GM06990 (cell line): Measurements from ENCODE around the gene MAPK4.
"Not testable (repeated sequence)": the region's sequence is repeated elsewhere in the genome, so short reads cannot be mapped to it uniquely, and the experiment has no call there.

Experiments used
- DNase-seq: peaks from one replicate; pipeline ENCODE4 v3.0.0-alpha.2; 2011; ENCODE audit not compliant: insufficient read length; ENCODE audit errors: extremely low read depth
- H3K27me3 ChIP-seq: replicated peaks from 2 replicates; pipeline ENCODE4 v1.6.0; 2011; ENCODE audit warnings: low read length; ENCODE audit not compliant: control insufficient read depth, insufficient read depth
- H3K36me3 ChIP-seq: 2 replicates; pipeline ENCODE4 v1.5.1; 2011; ENCODE audit warnings: low read length; ENCODE audit not compliant: control insufficient read depth, insufficient read depth
- H3K4me3 ChIP-seq: replicated peaks from 2 replicates; pipeline ENCODE4 v1.5.1; 2011; ENCODE audit warnings: low read depth, mild to moderate bottlenecking, control low read depth, low read length
- CTCF ChIP-seq: IDR thresholded peaks from 2 replicates; pipeline ENCODE4 v1.5.1; 2011; ENCODE audit warnings: low read length, control low read depth, mild to moderate bottlenecking, inconsistent platforms; ENCODE audit not compliant: insufficient read depth, poor library complexity, severe bottlenecking

Gene MAPK4

GRCh38 chr18:50559752-50560680 lies at the start of gene MAPK4:
Gene MAPK4, plus strand, starts transcription at chr18:50560087. Its CDS starts 103,872 bp downstream, at chr18:50663959.
- TF ChIP-seq CTCF: no peak
- Histone ChIP-seq H3K36me3 (no peaks in the 10 kb centered on the region), H3K4me3 (no peak within 1 kb of the TSS), H3K27me3 (no peaks in the 10 kb centered on the region)
- no peak for DNase-seq

GRCh38 chr18:50517277-50517676 lies 42.6 kb upstream of the MAPK4 start:
- DNase-seq, H3K27me3 ChIP-seq, H3K4me3 ChIP-seq, H3K36me3 ChIP-seq: not testable (repeated sequence)

GRCh38 chr18:50518787-50519546 lies 40.9 kb upstream of the MAPK4 start:
- no peak for DNase-seq
- H3K27me3 ChIP-seq: no peaks in the 10 kb centered on the region
- H3K4me3 ChIP-seq: no peak overlapping the region
- H3K36me3 ChIP-seq: no peaks in the 10 kb centered on the region
- TF ChIP-seq CTCF: no peak

DNA sequence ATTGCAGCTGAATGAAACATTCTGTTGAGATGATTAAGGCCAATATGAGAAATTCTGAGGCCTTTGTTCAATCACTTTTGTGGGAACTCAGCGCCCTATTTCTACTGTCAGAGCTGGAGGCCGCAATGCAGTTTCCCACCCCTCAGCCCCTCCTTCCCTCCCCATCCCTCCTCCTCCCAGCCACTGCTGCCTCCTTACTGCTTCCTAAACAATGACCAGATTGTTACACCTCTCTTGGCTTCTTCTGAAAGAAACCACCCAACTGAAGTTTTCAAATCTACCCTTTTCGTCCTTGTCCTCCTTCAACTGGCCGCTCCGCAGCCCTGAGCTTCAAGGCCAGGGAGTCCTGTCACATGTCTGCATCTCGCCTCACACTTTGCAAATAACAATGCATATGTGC lies 36.7 kb upstream of the MAPK4 start:
- Histone ChIP-seq H3K4me3 (no peak overlapping the region), H3K27me3 (no peaks in the 10 kb centered on the region), H3K36me3 (no peaks in the 10 kb centered on the region)
- no peak for TF ChIP-seq CTCF
- DNase-seq: no peak

DNA sequence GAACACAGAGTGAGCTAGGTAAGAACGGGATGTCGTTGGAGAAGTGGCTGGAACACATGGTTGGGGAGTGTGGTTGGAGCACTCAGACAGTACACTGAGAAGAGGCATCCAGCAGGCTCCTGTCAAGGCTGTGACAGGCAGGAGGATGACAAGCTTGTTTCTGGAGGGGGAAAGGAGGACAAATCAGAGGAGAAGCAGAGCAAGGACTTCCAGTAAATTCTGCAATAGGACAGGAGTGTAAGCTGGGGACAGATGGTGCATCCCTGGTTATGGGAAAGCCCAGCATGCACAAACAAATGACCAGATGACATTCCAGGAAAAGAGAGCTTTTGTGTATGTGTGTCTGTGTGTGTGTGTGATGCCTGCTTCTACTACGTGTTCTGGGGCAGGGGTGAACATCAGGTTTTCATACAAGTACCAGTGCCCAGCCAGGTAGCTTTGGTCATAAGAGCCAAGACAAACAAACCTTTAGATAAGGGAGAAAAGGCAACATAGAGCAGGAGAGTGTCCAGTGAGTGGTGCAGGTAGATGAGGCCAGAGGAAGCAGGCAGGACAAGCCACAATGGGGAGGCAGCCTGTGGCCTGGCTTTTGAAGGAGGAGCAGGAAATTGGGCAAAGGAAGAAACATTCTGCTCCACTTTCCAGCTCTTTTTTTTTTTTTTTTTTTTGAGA lies 32.1 kb upstream of the MAPK4 start:
- no peak for DNase-seq
- no peaks in the 10 kb centered on the region for H3K27me3 ChIP-seq
- H3K36me3 ChIP-seq: no peaks in the 10 kb centered on the region
- no peak overlapping the region for H3K4me3 ChIP-seq
- no peak for TF ChIP-seq CTCF

DNA sequence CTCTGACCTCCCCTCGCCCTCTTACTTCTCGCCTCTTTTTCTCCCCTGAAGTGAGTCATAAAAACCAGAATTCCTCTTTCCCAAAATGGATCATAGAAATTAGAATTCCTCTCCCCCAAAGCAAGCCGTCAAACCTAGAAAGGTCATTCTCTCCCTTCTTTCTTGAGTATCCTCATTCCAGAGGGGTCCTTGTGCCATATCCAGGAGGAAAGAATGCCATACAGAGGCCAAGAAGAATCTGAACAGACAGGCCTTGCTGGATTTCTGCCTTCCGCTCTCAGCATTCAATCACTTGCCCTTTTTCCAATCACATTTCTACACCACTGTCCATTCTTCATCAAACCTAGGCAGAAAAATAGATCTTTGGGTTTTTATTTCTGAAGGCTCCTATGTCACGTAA lies 31.1 kb upstream of the MAPK4 start:
- Histone ChIP-seq H3K4me3 (no peak overlapping the region), H3K36me3 (no peaks in the 10 kb centered on the region), H3K27me3 (no peaks in the 10 kb centered on the region)
- no peak for DNase-seq
- no peak for TF ChIP-seq CTCF

- not testable (repeated sequence) for DNase-seq, H3K36me3 ChIP-seq, H3K4me3 ChIP-seq, H3K27me3 ChIP-seq
These were observed 26.1 kb upstream of the MAPK4 start for GRCh38 chr18:50533822-50534221.

- H3K36me3 ChIP-seq, H3K27me3 ChIP-seq, DNase-seq, H3K4me3 ChIP-seq: not testable (repeated sequence)
These were observed 15.4 kb upstream of the MAPK4 start for GRCh38 chr18:50544476-50544875.
